H1 (cell line): Measurements from ENCODE around the gene MYO16. TPM values are rescaled to one million over a fixed set of nuclear protein-coding genes. Genes with fewer than 3 reads are reported as not detected.
"Not testable (repeated sequence)": the region's sequence is repeated elsewhere in the genome, so short reads cannot be mapped to it uniquely, and the experiment has no call there.

ENCODE experiments used
- CTCF ChIA-PET: fragments of 300-600 bp; sonication (Branson Sonifier 250); formaldehyde crosslinking; loops from one replicate; lab custom pipeline; 2021; ENCODE audit not compliant: partially characterized antibody; lab: Charles Lee
- POLR2A ChIA-PET: fragments of 300-600 bp; sonication (Branson Sonifier 250); formaldehyde crosslinking; loops from one replicate; lab custom pipeline; 2021; ENCODE audit warnings: inconsistent platforms; ENCODE audit not compliant: partially characterized antibody; lab: Charles Lee
- DNase-seq, 2 experiments: peaks; one replicate each; pipeline versions ENCODE4 v3.0.0 to v3.0.0-alpha.2; 2010 to 2022; ENCODE audit warnings: low spot score in 2 of 2, low read depth in 1 of 2, mixed read lengths in 1 of 2
- FAIRE-seq: peaks from 2 replicates; lab custom pipeline; 2011; peaks lifted over from hg19 to GRCh38; lab: Jason Lieb, UNC
- H2AFZ ChIP-seq: 2 replicates; pipeline ENCODE4 v1.8.1; 2012; ENCODE audit warnings: low read length, inconsistent platforms
- H2AK5ac ChIP-seq: 2 replicates; pipeline ENCODE4 v1.6.1; 2013; ENCODE audit warnings: low read depth, low read length
- H2BK120ac ChIP-seq: replicated peaks from 2 replicates; pipeline ENCODE3; 2013; ENCODE audit warnings: low read depth, low read length, inconsistent platforms
- H2BK12ac ChIP-seq: 2 replicates; pipeline ENCODE4 v1.6.1; 2013; ENCODE audit warnings: low read depth, low read length
- H2BK15ac ChIP-seq: 2 replicates; pipeline ENCODE4 v1.6.1; 2013; ENCODE audit warnings: low read length
- H2BK20ac ChIP-seq: 2 replicates; pipeline ENCODE4 v1.6.1; 2013; ENCODE audit warnings: low read length
- H2BK5ac ChIP-seq: 2 replicates; pipeline ENCODE4 v1.6.1; 2013; ENCODE audit warnings: low read depth, low read length
- H3K14ac ChIP-seq: 2 replicates; pipeline ENCODE4 v1.6.1; 2013; ENCODE audit warnings: inconsistent platforms; ENCODE audit not compliant: insufficient read length
- H3K18ac ChIP-seq: 2 replicates; pipeline ENCODE4 v1.6.1; 2013; ENCODE audit warnings: low read length; ENCODE audit errors: extremely low read depth
- H3K23ac ChIP-seq: 2 replicates; pipeline ENCODE4 v1.6.1; 2013; ENCODE audit warnings: inconsistent platforms; ENCODE audit not compliant: insufficient read length
- H3K23me2 ChIP-seq: 2 replicates; pipeline ENCODE4 v1.6.1; 2013; ENCODE audit warnings: low read depth, low read length
- H3K27ac ChIP-seq: 2 replicates; pipeline ENCODE4 v1.6.1; 2011; ENCODE audit warnings: low read depth, low read length, inconsistent platforms
- H3K27me3 ChIP-seq, 4 experiments: replicated peaks in 1 of 4; 1 replicate in 1 of 4; 2 replicates in 3 of 4; pipeline versions ENCODE4 v1.6.1 to v1.8.1; 2011 to 2013; ENCODE audit warnings: low read length in 3 of 4, mild to moderate bottlenecking in 3 of 4, inconsistent platforms in 2 of 4, mixed read lengths in 2 of 4, moderate library complexity in 1 of 4; ENCODE audit not compliant: control insufficient read depth in 3 of 4, insufficient read depth in 3 of 4; ENCODE audit errors: extremely low read depth in 1 of 4
- H3K36me3 ChIP-seq, 4 experiments: 2 replicates each; pipeline versions ENCODE4 v1.6.1 to v1.8.1; 2011 to 2013; ENCODE audit warnings: mild to moderate bottlenecking in 4 of 4, low read length in 3 of 4, moderate library complexity in 2 of 4, control low read depth in 1 of 4, inconsistent platforms in 1 of 4; ENCODE audit not compliant: insufficient read depth in 4 of 4, control insufficient read depth in 2 of 4
- H3K4ac ChIP-seq: replicated peaks from 2 replicates; pipeline ENCODE3; 2013; ENCODE audit warnings: low read length, low read depth, mixed read lengths, inconsistent platforms; ENCODE audit not compliant: insufficient read length
- H3K4me1 ChIP-seq, 4 experiments: replicated peaks in 1 of 4; 1 replicate in 1 of 4; 2 replicates in 3 of 4; pipeline versions ENCODE4 v1.6.1 to v1.8.1; 2011 to 2013; ENCODE audit warnings: low read length in 3 of 4, inconsistent platforms in 2 of 4, mixed read lengths in 1 of 4; ENCODE audit not compliant: insufficient read depth in 4 of 4, control insufficient read depth in 3 of 4
- H3K4me2 ChIP-seq, 2 experiments: 2 replicates each; pipeline versions ENCODE4 v1.6.1 to v1.8.1; 2011 to 2013; ENCODE audit warnings: low read depth in 2 of 2, low read length in 2 of 2, control low read depth in 1 of 2, inconsistent platforms in 1 of 2, mild to moderate bottlenecking in 1 of 2; ENCODE audit not compliant: insufficient read depth in 1 of 2
- H3K4me3 ChIP-seq, 4 experiments: fragments of 200-600, 300-600 bp in 1 of 4; sonication (generic), shearing (Covaris generic), sonication (Bioruptor Twin) in 1 of 4; 2 replicates each; pipeline versions ENCODE4 v1.5.1 to v1.8.1; 2011 to 2016; ENCODE audit warnings: low read length in 4 of 4, low read depth in 3 of 4, control low read depth in 2 of 4, inconsistent platforms in 2 of 4, mild to moderate bottlenecking in 2 of 4, mixed read lengths in 1 of 4, moderate library complexity in 1 of 4; ENCODE audit not compliant: insufficient read depth in 2 of 4; ENCODE audit errors: extremely low read depth in 1 of 4
- H3K56ac ChIP-seq: replicated peaks from 2 replicates; pipeline ENCODE3; 2013; ENCODE audit warnings: low read depth, mild to moderate bottlenecking, mixed read lengths, low read length, inconsistent platforms; ENCODE audit not compliant: insufficient read length
- H3K79me1 ChIP-seq: 2 replicates; pipeline ENCODE4 v1.6.1; 2013; ENCODE audit warnings: low read depth, low read length, control low read depth
- H3K79me2 ChIP-seq, 2 experiments: 2 replicates each; pipeline versions ENCODE4 v1.6.1 to v1.8.1; 2012 to 2013; ENCODE audit warnings: low read length in 2 of 2, mild to moderate bottlenecking in 2 of 2, inconsistent platforms in 1 of 2; ENCODE audit not compliant: insufficient read depth in 2 of 2, control insufficient read depth in 1 of 2
- H3K9ac ChIP-seq, 4 experiments: replicated peaks in 1 of 4; 1 replicate in 1 of 4; 2 replicates in 3 of 4; pipeline versions ENCODE4 v1.6.1 to v1.8.1; 2011 to 2013; ENCODE audit warnings: low read depth in 3 of 4, low read length in 3 of 4, control low read depth in 2 of 4, mild to moderate bottlenecking in 2 of 4, moderate library complexity in 2 of 4, inconsistent platforms in 1 of 4; ENCODE audit errors: extremely low read depth in 1 of 4
- H3K9me3 ChIP-seq, 2 experiments: 2 replicates each; pipeline versions ENCODE4 v1.6.1 to v1.8.1; 2012 to 2013; ENCODE audit warnings: mild to moderate bottlenecking in 2 of 2, moderate library complexity in 2 of 2, control low read depth in 1 of 2, inconsistent platforms in 1 of 2, low read depth in 1 of 2, low read length in 1 of 2, mixed read lengths in 1 of 2; ENCODE audit not compliant: insufficient read depth in 2 of 2
- H4K20me1 ChIP-seq, 2 experiments: replicated peaks in 1 of 2; 2 replicates each; pipeline versions ENCODE3 to v1.8.1; 2011 to 2013; ENCODE audit warnings: inconsistent platforms in 2 of 2, low read length in 2 of 2, mild to moderate bottlenecking in 1 of 2; ENCODE audit not compliant: insufficient read depth in 2 of 2, control insufficient read depth in 1 of 2
- H4K5ac ChIP-seq: 2 replicates; pipeline ENCODE4 v1.6.1; 2013; ENCODE audit warnings: low read length, low read depth, mixed read lengths, inconsistent platforms; ENCODE audit not compliant: insufficient read length
- H4K8ac ChIP-seq: 2 replicates; pipeline ENCODE4 v1.8.0; 2013; ENCODE audit warnings: mild to moderate bottlenecking, moderate library complexity, low read length, inconsistent platforms; ENCODE audit not compliant: insufficient read depth; ENCODE audit errors: extremely low read depth
- H4K91ac ChIP-seq: replicated peaks from 2 replicates; pipeline ENCODE3; 2013; ENCODE audit warnings: low read length, mixed read lengths, inconsistent platforms; ENCODE audit not compliant: insufficient read length
- WGBS, 2 experiments: shearing (Covaris generic) in 1 of 2; methylation state at CpG; one replicate each; pipeline versions ENCODE4 v1.1.6 to v1.1.7; 2013 to 2015; ENCODE audit warnings: low lambda C conversion rate in 2 of 2, mixed read lengths in 2 of 2, inconsistent platforms in 1 of 2, low coverage in 1 of 2, missing lambda C conversion rate in 1 of 2; ENCODE audit not compliant: insufficient replicate concordance in 2 of 2, insufficient coverage in 1 of 2, insufficient read length in 1 of 2; ENCODE audit errors: extremely low coverage in 1 of 2, missing lambda C conversion rate in 1 of 2; 5-methylcytosine and 5-hydroxymethylcytosine counted together
- polyA plus RNA-seq, 7 experiments: library from polyadenylated mRNA; depleted of rRNA in 3 of 7; stranded (reverse) in 5 of 7; unstranded in 2 of 7; fragments of >200 nt in 5 of 7; fragments of 200-250 nt in 2 of 7; gene quantifications; 1 replicate in 5 of 7; 2 replicates in 1 of 7; 4 replicates in 1 of 7; pipeline versions ENCODE4 v1.2.1 to v1.2.3, GENCODE V29; 2011 to 2013; ENCODE audit warnings: missing spikeins in 2 of 7, mixed read lengths in 2 of 7
- total RNA-seq: library from RNA; stranded (reverse); fragmentation: NEBNext Ultra II Directional; extraction: Animal tissue kit (Norgen Biotek cat#: 25700); gene quantifications from 2 replicates; pipeline ENCODE4 v1.2.1, GENCODE V29; 2021

Gene MYO16
- total and polyA plus RNA-seq, 2 of the 8 experiments (the other 6 are each of a cell fraction or from before 2014, with no cell fraction given) = 0.02 to 0.22 TPM

GRCh38 chr13:108991416-108991815 lies 362.0 kb downstream of the MYO16 start:
- H2BK120ac ChIP-seq, H2BK5ac ChIP-seq, H3K9ac ChIP-seq, H2AFZ ChIP-seq, H3K9me3 ChIP-seq, CTCF ChIA-PET, H4K8ac ChIP-seq, H3K79me2 ChIP-seq, H2BK12ac ChIP-seq, H4K5ac ChIP-seq, H3K27me3 ChIP-seq, DNase-seq, POLR2A ChIA-PET, H3K79me1 ChIP-seq, H3K4me3 ChIP-seq, H3K4me2 ChIP-seq, H2AK5ac ChIP-seq, H3K27ac ChIP-seq, H3K23me2 ChIP-seq, FAIRE-seq, H4K91ac ChIP-seq, H3K23ac ChIP-seq, H3K14ac ChIP-seq, H3K4ac ChIP-seq, H4K20me1 ChIP-seq, H2BK15ac ChIP-seq, H2BK20ac ChIP-seq, H3K56ac ChIP-seq, H3K18ac ChIP-seq, H3K4me1 ChIP-seq, H3K36me3 ChIP-seq: not testable (repeated sequence)
- WGBS, 2 experiments = 76% methylated on average over 3 of the region's 3 CpGs; no CpG with 5 or more reads in 1 of the 2 experiments
